ENCODE data around the gene CES4A. TPM values are rescaled to one million over a fixed set of nuclear protein-coding genes. Genes with fewer than 3 reads are reported as not detected.
A peak's percentile ranks its signal among the peaks of the same experiment; 100 is the strongest.

The CES4A gene
- polyA plus RNA-seq, 1 donor (not counting 4 experiments of a cell fraction or from before 2014, with no cell fraction given) = 6.6 TPM

DNA sequence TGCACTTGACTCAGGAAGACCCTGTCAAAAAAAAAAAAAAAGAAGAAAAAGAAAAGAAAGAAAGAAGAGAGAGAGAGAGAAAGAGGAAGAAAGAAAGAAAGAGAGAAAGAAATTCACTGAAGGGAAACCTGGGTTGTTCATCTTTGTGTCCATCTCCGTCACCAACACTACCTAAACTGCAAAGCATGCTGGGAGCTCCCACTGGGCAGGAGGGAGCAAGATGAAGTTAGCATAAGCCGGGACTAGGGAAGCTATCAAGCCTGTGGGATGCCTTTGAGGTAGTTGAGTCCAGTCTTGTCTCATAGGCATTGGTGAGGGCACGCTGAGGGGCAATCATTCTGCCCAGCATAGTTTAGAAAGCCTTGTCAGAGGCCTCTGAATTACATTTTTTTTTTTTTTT lies 32.9 kb downstream of the CES4A start:
- Histone ChIP-seq H3K27me3 (ENCODE audit: control insufficient read depth, extremely low read depth, insufficient read depth, low read length) (no peaks in the 10 kb centered on the region), H3K9me1 (ENCODE audit: control insufficient read depth, extremely low read depth, insufficient read depth, low read length) (no peaks in the 10 kb centered on the region), H4K20me1 (ENCODE audit: control insufficient read depth, extremely low read depth, insufficient read depth, low read length) (no peaks in the 10 kb centered on the region), H3K27ac (ENCODE audit: control insufficient read depth, insufficient read depth, low read length) (no peak overlapping the region), H3K9me3 (ENCODE audit: control insufficient read depth, low read depth, low read length) (no peaks in the 10 kb centered on the region), H3K4me3 (ENCODE audit: control insufficient read depth in 2 of 3, extremely low read depth in 1 of 3, insufficient read depth in 2 of 3, low read depth in 1 of 3, low read length in 3 of 3) (no peak overlapping the region), H3K79me2 (ENCODE audit: control insufficient read depth, insufficient read depth, low read length) (no peaks in the 10 kb centered on the region), H3K9ac (ENCODE audit: control insufficient read depth, extremely low read depth, insufficient read depth, low read length) (no peak overlapping the region), H3K4me2 (ENCODE audit: control insufficient read depth, extremely low read depth, insufficient read depth, low read depth, low read length) (no peak overlapping the region), H3K4me1 (ENCODE audit: control insufficient read depth, extremely low read depth, insufficient read depth, low read length) (peaks cover 7% of the 10 kb centered on the region), H3K36me3 (ENCODE audit: control insufficient read depth in 2 of 2, extremely low read depth in 1 of 2, insufficient read depth in 2 of 2, low read length in 2 of 2) (no peaks in the 10 kb centered on the region), H2AFZ (ENCODE audit: control insufficient read depth, low read length) (no peak overlapping the region)
- FAIRE-seq (no peak), DNase-seq (ENCODE audit: low read depth, low spot score) (no peak)
- no peak for TF ChIP-seq EZH2 (IDR thresholded peaks at IDR 0.05; ENCODE audit: low read length)
- TF ChIP-seq, protein P1, sequence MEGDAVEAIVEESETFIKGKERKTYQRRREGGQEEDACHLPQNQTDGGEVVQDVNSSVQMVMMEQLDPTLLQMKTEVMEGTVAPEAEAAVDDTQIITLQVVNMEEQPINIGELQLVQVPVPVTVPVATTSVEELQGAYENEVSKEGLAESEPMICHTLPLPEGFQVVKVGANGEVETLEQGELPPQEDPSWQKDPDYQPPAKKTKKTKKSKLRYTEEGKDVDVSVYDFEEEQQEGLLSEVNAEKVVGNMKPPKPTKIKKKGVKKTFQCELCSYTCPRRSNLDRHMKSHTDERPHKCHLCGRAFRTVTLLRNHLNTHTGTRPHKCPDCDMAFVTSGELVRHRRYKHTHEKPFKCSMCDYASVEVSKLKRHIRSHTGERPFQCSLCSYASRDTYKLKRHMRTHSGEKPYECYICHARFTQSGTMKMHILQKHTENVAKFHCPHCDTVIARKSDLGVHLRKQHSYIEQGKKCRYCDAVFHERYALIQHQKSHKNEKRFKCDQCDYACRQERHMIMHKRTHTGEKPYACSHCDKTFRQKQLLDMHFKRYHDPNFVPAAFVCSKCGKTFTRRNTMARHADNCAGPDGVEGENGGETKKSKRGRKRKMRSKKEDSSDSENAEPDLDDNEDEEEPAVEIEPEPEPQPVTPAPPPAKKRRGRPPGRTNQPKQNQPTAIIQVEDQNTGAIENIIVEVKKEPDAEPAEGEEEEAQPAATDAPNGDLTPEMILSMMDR (optimal IDR thresholded peaks at IDR 0.05 in 1 of 3, IDR thresholded peaks at IDR 0.05 in 1 of 3, conservative IDR thresholded peaks at IDR 0.05 in 1 of 3; ENCODE audit: extremely low read depth in 1 of 3, insufficient read depth in 2 of 3, low read length in 3 of 3) = no peak
- dilution Hi-C loops (cut with MboI; ENCODE audit: extremely low pct_ligation_motif_present, low sequenced_read_pairs) = no loop called here

DNA sequence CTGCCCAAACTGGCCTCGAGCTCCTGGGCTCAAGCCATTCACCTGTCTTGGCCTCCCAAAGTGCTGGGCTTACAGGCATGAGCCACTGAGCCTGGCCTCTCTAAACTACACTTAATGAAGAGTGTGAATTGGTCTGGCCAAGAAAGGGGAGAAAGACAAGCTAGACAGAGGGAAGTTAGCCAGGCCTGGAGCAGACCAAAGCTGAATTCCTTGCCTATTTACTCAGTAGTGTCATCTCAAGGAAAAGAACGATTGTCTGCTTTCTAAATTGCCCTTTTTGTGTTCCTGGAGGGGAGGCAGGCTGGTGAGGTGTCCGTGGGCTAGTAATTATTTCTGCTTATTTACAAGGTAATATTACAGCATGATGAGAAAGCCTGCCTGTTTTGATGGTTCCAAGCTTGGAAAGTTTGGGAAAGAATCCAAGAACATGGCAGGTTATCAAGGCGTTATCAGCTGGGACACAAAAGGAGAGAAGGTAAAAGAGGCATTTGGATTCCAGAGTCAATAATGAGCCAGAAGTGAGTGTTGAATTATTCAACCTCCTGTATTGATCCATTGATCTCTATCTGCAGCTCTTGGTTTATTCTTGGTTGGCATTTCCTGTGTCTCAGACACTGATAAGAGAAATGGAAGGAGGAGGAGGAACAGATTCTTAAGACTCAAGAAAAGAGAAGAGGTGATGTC lies 34.3 kb downstream of the CES4A start:
- H3K4me3 ChIP-seq (ENCODE audit: control insufficient read depth in 2 of 3, extremely low read depth in 1 of 3, insufficient read depth in 2 of 3, low read depth in 1 of 3, low read length in 3 of 3) = no peak overlapping the region
- no peaks in the 10 kb centered on the region for H3K27me3 ChIP-seq (ENCODE audit: control insufficient read depth, extremely low read depth, insufficient read depth, low read length)
- no peaks in the 10 kb centered on the region for H4K20me1 ChIP-seq (ENCODE audit: control insufficient read depth, extremely low read depth, insufficient read depth, low read length)
- no peaks in the 10 kb centered on the region for H3K79me2 ChIP-seq (ENCODE audit: control insufficient read depth, insufficient read depth, low read length)
- H3K9me1 ChIP-seq (ENCODE audit: control insufficient read depth, extremely low read depth, insufficient read depth, low read length) = no peaks in the 10 kb centered on the region
- no peaks in the 10 kb centered on the region for H3K36me3 ChIP-seq (ENCODE audit: control insufficient read depth in 2 of 2, extremely low read depth in 1 of 2, insufficient read depth in 2 of 2, low read length in 2 of 2)
- H3K9ac ChIP-seq (ENCODE audit: control insufficient read depth, extremely low read depth, insufficient read depth, low read length) = no peak overlapping the region
- H3K4me2 ChIP-seq (ENCODE audit: control insufficient read depth, extremely low read depth, insufficient read depth, low read depth, low read length) = no peak overlapping the region
- no peak for TF ChIP-seq EZH2 (IDR thresholded peaks at IDR 0.05; ENCODE audit: low read length)
- TF ChIP-seq, protein P1 (optimal IDR thresholded peaks at IDR 0.05 in 1 of 3, IDR thresholded peaks at IDR 0.05 in 1 of 3, conservative IDR thresholded peaks at IDR 0.05 in 1 of 3; ENCODE audit: extremely low read depth in 1 of 3, insufficient read depth in 2 of 3, low read length in 3 of 3) = no peak
- no peaks in the 10 kb centered on the region for H3K9me3 ChIP-seq (ENCODE audit: control insufficient read depth, low read depth, low read length)
- no peak overlapping the region for H3K27ac ChIP-seq (ENCODE audit: control insufficient read depth, insufficient read depth, low read length)
- dilution Hi-C loops (cut with MboI; ENCODE audit: extremely low pct_ligation_motif_present, low sequenced_read_pairs) = no loop called here
- no peaks in the 10 kb centered on the region for H3K4me1 ChIP-seq (ENCODE audit: control insufficient read depth, extremely low read depth, insufficient read depth, low read length)
- no peak for FAIRE-seq
- DNase-seq (ENCODE audit: low read depth, low spot score) = no peak
- H2AFZ ChIP-seq (ENCODE audit: control insufficient read depth, low read length) = peak overlapping the region; percentile 25
